ENCODE results near the gene MAP3K2.

MAP3K2 gene

DNA sequence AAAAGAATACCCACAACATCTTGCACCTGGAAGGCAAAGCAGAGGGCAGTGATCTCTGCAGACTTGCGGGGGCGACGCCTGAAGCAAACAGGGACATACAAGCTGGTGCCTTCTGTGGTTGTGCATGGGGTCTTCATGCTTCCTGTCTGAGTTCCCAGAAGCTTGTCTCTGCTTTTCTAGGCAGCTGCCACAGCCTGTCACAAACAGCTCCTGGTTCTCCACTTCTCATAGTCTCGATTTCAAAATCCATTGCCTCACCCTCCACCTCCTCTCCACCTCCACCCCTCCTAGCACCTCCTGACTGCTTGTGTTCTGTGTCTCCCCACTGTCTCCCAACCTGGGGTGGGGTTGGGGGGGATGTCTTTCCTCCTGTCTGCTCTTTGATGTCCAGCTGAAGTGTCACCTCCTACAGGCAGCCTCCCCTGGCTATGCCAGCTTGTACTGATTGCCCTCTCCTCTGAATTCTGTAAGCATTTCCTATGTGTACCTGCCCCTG lies 28.8 kb upstream of the MAP3K2 start:
- in situ Hi-C loops (cut with MboI; ENCODE audit: low sequenced_read_pairs, unreplicated experiment) = no loop called here
- TF ChIP-seq, protein P1, sequence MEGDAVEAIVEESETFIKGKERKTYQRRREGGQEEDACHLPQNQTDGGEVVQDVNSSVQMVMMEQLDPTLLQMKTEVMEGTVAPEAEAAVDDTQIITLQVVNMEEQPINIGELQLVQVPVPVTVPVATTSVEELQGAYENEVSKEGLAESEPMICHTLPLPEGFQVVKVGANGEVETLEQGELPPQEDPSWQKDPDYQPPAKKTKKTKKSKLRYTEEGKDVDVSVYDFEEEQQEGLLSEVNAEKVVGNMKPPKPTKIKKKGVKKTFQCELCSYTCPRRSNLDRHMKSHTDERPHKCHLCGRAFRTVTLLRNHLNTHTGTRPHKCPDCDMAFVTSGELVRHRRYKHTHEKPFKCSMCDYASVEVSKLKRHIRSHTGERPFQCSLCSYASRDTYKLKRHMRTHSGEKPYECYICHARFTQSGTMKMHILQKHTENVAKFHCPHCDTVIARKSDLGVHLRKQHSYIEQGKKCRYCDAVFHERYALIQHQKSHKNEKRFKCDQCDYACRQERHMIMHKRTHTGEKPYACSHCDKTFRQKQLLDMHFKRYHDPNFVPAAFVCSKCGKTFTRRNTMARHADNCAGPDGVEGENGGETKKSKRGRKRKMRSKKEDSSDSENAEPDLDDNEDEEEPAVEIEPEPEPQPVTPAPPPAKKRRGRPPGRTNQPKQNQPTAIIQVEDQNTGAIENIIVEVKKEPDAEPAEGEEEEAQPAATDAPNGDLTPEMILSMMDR (IDR thresholded peaks at IDR 0.05; ENCODE audit: borderline replicate concordance, control extremely low read depth, extremely low read depth, insufficient read depth, missing control alignments) = no peak
- DNase-seq (ENCODE audit: low spot score) = peak; percentile 40

DNA sequence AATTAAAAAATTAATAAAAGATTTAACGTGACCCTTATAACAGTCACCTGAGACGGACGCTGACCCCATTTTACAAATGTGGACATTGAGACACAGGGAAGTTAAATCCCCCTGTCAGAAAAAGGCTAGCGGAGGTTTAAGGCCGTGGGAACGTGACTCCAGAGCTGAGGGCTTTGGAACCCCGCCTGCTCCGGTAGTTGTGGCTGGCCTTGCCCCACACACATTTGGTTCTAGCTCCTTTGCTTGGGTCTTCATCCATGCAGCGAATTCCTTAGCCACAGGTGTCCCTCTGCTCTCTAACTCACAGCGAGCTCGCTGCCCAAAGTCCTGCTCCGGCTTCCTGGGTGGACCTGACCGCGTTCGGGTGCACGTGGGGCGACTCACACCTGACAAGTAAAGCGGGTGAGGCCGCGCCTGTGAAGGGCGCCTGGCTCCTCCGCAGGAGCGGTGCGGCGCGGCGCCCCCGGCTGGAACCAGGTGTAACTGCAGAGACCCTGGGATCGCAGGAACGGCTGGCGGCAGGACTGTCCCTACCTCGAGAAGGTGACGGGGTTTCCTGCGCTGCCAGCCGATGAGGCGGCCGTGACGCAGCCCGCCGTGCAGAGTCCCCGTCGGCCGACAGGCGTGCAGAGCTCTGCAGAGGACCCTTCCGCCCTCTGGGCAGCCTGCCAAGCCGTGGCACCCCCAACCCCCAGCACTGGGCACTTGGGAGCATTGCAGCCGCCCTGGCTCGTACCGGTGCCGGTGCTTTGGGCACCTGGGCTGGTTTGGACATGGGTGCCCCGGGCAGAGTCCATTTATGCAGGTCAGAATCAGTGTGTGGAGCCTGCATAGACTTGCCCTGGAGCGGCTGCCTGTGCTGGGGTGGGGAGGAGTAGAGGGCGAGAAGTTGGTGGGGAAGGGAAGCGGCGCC lies 28.1 kb upstream of the MAP3K2 start:
- in situ Hi-C loops (cut with MboI; ENCODE audit: low sequenced_read_pairs, unreplicated experiment) = no loop called here
- TF ChIP-seq, protein P1 (IDR thresholded peaks at IDR 0.05; ENCODE audit: borderline replicate concordance, control extremely low read depth, extremely low read depth, insufficient read depth, missing control alignments) = peak; percentile 73
- peak; percentile 88 for DNase-seq (ENCODE audit: low spot score)

DNA sequence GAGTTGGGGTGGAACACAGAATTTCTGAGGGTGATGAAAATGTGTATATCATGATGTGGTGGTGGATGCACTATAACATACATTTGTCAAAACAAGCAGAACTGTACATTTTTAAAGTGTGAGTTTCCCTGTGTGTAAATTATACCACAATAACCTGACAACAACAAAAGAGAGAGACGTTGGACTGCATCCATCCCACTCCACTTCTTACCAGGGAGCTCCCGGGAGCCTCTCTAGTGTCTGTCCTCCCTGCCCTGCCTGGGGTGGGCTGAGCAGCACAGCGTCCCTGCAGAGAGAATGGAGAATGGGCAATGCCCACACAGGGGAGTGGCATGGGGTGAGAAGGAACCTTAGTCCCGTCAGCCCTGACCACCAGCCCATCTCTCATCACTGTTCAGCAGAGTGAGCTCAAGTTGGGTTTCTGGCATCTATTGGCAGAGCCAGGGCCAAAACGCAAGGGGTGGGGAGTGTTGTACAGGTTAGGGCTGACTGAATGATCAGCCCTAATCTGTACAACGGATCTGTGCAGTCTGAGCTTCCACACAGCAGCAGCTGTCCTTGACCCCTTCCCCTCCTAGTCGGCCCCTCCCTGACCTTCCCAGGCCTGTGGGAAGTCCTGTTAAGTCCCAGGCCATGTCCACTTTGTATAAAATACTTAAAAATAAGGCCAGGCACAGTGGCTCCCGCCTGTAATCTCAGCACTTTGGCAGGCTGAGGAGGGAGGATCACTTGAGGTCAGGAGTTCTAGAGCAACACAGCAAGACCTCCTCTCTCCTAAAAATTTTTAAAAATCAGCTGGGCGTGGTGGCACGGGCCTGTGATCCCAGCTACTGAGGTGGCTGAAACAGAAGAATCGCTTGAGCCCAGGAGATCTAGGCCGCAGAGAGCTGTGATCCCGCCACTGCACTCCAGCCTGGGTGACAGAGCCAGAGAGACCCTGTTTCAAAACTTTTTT lies 27.1 kb upstream of the MAP3K2 start:
- TF ChIP-seq, protein P1 (IDR thresholded peaks at IDR 0.05; ENCODE audit: borderline replicate concordance, control extremely low read depth, extremely low read depth, insufficient read depth, missing control alignments) = no peak

DNA sequence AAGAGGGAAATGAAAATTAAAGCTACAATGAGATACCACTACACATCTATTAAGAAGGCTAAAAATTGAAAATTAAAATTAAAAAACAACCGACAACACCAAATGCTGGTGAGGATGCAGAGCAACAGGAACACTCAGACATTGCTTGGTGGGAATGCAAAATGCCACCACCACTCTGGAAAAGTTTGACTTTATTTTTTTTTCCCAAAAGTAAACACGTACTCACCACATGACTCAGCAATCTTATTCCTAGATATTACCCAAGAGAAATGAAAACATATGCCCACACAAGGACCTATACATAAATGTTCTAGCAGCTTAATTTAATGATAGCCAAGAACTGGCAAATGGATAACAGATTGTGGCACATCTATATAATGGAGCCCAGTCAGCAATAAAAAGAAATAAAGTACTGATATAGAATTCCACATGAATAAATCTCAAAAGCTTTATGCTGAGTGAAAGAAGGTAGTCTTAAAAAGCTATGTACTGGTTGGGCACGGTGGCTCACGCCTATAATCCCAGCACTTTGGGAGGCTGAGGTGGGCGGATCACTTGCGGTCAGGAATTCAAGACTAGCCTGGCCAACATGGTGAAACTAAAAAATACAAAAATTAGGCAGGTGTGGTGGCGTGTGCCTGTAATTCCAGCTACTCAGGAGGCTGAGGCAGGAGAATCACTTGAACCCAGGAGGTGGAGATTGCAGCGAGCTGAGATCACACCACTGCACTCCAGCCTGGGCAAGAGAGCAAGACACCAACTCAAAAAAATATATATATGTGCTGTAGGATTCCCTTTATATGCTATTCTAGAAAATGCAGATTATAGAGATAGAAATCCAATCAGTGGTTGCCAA lies 26.2 kb upstream of the MAP3K2 start:
- TF ChIP-seq, protein P1 (IDR thresholded peaks at IDR 0.05; ENCODE audit: borderline replicate concordance, control extremely low read depth, extremely low read depth, insufficient read depth, missing control alignments) = no peak
- DNase-seq (ENCODE audit: low spot score) = no peak
- in situ Hi-C loops (cut with MboI; ENCODE audit: low sequenced_read_pairs, unreplicated experiment) = no loop called here

More for the DNA sequence above, 27.1 kb upstream of the MAP3K2 start:
- in situ Hi-C loops (cut with MboI; ENCODE audit: low sequenced_read_pairs, unreplicated experiment) = no loop called here
- no peak for DNase-seq (ENCODE audit: low spot score)

DNA sequence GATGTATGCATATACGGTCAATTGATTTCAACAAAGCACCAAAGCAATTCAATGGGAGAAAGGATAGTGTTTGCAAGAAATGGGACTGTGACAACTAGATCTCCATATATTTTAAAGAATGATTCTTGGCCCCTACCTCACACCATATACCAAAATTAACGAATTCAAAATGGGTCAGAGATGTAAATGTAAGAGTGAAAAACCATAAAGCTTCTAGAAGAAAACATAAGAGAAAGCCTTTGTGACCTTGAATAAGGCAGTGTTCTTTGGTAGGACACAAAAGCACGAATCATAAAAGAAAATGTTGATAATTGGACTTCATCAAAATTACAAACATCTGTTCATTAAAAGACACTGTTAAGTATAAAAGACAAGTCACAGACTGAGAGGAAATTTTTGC lies 25.4 kb upstream of the MAP3K2 start:
- in situ Hi-C loops (cut with MboI; ENCODE audit: low sequenced_read_pairs, unreplicated experiment) = no loop called here
- TF ChIP-seq, protein P1 (IDR thresholded peaks at IDR 0.05; ENCODE audit: borderline replicate concordance, control extremely low read depth, extremely low read depth, insufficient read depth, missing control alignments) = no peak
- DNase-seq (ENCODE audit: low spot score) = no peak
